Activated CD8-positive, alpha-beta T cell treated with anti-CD3 and anti-CD28 coated beads for 36 hours (primary cell): ENCODE measurements around the gene NTSR1. TPM values are rescaled to one million over a fixed set of nuclear protein-coding genes. Genes with fewer than 3 reads are reported as not detected.

Source experiments
- ATAC-seq: fragments of 200-7000 bp; cut with Tn5 transposase; one replicate; pipeline ENCODE4 v1.10.0; 2021; ENCODE audit warnings: mild to moderate bottlenecking, moderate library complexity
- CTCF ChIA-PET: fragments of 350-600 bp; sonication (Branson Sonifier 250); formaldehyde crosslinking; loops from one replicate; lab custom pipeline; 2021; ENCODE audit warnings: antibody characterized with exemption; lab: Charles Lee
- POLR2A ChIA-PET: fragments of 350-600 bp; sonication (Branson Sonifier 250); formaldehyde crosslinking; loops from one replicate; lab custom pipeline; 2021; ENCODE audit warnings: antibody characterized with exemption; lab: Charles Lee
- DNase-seq: peaks from one replicate; pipeline ENCODE4 v3.0.0-alpha.2; 2020
- H3K27ac Mint-ChIP-seq: one replicate; pipeline ENCODE4 v1.8.0; 2021; ENCODE audit warnings: mild to moderate bottlenecking, mixed read lengths
- H3K27me3 Mint-ChIP-seq: one replicate; pipeline ENCODE4 v1.8.0; 2021; ENCODE audit warnings: mixed read lengths
- H3K36me3 Mint-ChIP-seq: one replicate; pipeline ENCODE4 v1.8.0; 2021; ENCODE audit warnings: low read depth, mixed read lengths
- H3K4me1 Mint-ChIP-seq: one replicate; pipeline ENCODE4 v1.8.0; 2021; ENCODE audit warnings: low read depth, mixed read lengths
- H3K4me3 Mint-ChIP-seq: one replicate; pipeline ENCODE4 v1.8.0; 2021; ENCODE audit warnings: mild to moderate bottlenecking, moderate library complexity, mixed read lengths
- H3K9me3 Mint-ChIP-seq: one replicate; pipeline ENCODE4 v1.8.0; 2021; ENCODE audit warnings: mixed read lengths
- intact Hi-C: fragments of 100-400 bp; cut with micrococcal nuclease; formaldehyde crosslinking; loops from one replicate; pipeline ENCODE4 v1.10.0; 2022
- total RNA-seq, 2 experiments: library from RNA; stranded (reverse); gene quantifications; one replicate each; pipeline ENCODE4 v1.2.3, GENCODE V29; 2021
- TF ChIP-seq, protein P1 (sequence below): fragments of 200-600 bp; IDR thresholded peaks from one replicate; pipeline ENCODE4 v1.8.0; 2022; ENCODE audit warnings: antibody characterized with exemption, mild to moderate bottlenecking

NTSR1 gene
- total RNA-seq, 2 experiments from 2014 or later: not detected

- Mint-ChIP-seq H3K27me3 (no peaks in the 10 kb centered on the region), H3K4me1 (peaks cover 28% of the 10 kb centered on the region), H3K27ac (no peak overlapping the region), H3K9me3 (no peaks in the 10 kb centered on the region), H3K36me3 (no peaks in the 10 kb centered on the region), H3K4me3 (no peak overlapping the region)
- DNase-seq (no peak), ATAC-seq (no peak)
- CTCF ChIA-PET: no interaction called here
- intact Hi-C loops: no loop called here
- TF ChIP-seq, protein P1, sequence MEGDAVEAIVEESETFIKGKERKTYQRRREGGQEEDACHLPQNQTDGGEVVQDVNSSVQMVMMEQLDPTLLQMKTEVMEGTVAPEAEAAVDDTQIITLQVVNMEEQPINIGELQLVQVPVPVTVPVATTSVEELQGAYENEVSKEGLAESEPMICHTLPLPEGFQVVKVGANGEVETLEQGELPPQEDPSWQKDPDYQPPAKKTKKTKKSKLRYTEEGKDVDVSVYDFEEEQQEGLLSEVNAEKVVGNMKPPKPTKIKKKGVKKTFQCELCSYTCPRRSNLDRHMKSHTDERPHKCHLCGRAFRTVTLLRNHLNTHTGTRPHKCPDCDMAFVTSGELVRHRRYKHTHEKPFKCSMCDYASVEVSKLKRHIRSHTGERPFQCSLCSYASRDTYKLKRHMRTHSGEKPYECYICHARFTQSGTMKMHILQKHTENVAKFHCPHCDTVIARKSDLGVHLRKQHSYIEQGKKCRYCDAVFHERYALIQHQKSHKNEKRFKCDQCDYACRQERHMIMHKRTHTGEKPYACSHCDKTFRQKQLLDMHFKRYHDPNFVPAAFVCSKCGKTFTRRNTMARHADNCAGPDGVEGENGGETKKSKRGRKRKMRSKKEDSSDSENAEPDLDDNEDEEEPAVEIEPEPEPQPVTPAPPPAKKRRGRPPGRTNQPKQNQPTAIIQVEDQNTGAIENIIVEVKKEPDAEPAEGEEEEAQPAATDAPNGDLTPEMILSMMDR: no peak
- POLR2A ChIA-PET: no interaction called here
Observed at GRCh38 chr20:62743777-62744317, 35.2 kb downstream of the NTSR1 start.

DNA sequence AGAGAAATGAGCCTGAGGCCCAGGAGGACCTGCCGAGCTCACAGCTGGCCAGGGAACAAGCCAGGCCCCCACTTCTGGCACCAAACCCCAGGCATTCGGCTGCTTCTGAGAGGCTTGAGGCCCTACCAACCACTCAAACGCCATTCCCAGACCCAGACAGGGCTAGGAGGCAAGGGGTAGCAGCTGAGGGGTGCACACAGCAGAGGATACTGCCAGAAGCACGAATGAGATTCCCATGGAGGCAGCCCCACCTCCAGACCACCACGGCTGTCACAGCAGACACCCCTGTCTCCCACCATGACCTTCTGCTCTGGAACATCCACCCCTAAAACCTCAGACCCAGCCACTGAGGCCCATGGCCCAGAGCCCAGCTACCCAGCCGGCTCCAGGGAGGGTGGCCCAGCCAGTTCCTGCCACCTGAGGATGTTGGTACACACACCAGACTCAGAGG is 36.1 kb downstream of the NTSR1 start:
- Mint-ChIP-seq H3K4me3 (no peak overlapping the region), H3K27ac (no peak overlapping the region), H3K36me3 (no peaks in the 10 kb centered on the region), H3K27me3 (no peaks in the 10 kb centered on the region), H3K4me1 (peaks cover 21% of the 10 kb centered on the region), H3K9me3 (no peaks in the 10 kb centered on the region)
- DNase-seq (no peak), ATAC-seq (no peak)
- POLR2A ChIA-PET: no interaction called here
- TF ChIP-seq, protein P1: no peak
- intact Hi-C loops: no loop called here
- CTCF ChIA-PET: no interaction called here

GRCh38 chr20:62745279-62745951 is 36.8 kb downstream of the NTSR1 start:
- intact Hi-C loops: no loop called here
- Mint-ChIP-seq H3K4me1 (peaks cover 16% of the 10 kb centered on the region), H3K4me3 (no peak overlapping the region), H3K27ac (no peak overlapping the region), H3K9me3 (no peaks in the 10 kb centered on the region), H3K36me3 (no peaks in the 10 kb centered on the region), H3K27me3 (no peaks in the 10 kb centered on the region)
- TF ChIP-seq, protein P1: no peak
- ChIA-PET POLR2A (no interaction called here), CTCF (no interaction called here)
- ATAC-seq: no peak
- no peak for DNase-seq

GRCh38 chr20:62745952-62746288 is 37.3 kb downstream of the NTSR1 start:
- H3K27me3 Mint-ChIP-seq: no peaks in the 10 kb centered on the region
- DNase-seq: no peak
- CTCF ChIA-PET: no interaction called here
- H3K4me1 Mint-ChIP-seq: peaks cover 13% of the 10 kb centered on the region
- no peak overlapping the region for H3K4me3 Mint-ChIP-seq
- TF ChIP-seq, protein P1: no peak
- H3K36me3 Mint-ChIP-seq: no peaks in the 10 kb centered on the region
- H3K27ac Mint-ChIP-seq: no peak overlapping the region
- no peak for ATAC-seq
- intact Hi-C loops: no loop called here
- no peaks in the 10 kb centered on the region for H3K9me3 Mint-ChIP-seq
- POLR2A ChIA-PET: no interaction called here

GRCh38 chr20:62748311-62748710 is 39.7 kb downstream of the NTSR1 start:
- Mint-ChIP-seq H3K9me3 (no peaks in the 10 kb centered on the region), H3K27me3 (peaks cover 2% of the 10 kb centered on the region), H3K27ac (no peak overlapping the region), H3K4me3 (no peak overlapping the region), H3K4me1 (no peaks in the 10 kb centered on the region), H3K36me3 (no peaks in the 10 kb centered on the region)
- ATAC-seq: no peak
- POLR2A ChIA-PET: interaction anchor here (1.2 kb wide), 1 partner anchor 53 kb away, joined by 3 read pairs; no protein-coding TSS in a partner anchor
- TF ChIP-seq, protein P1: no peak
- CTCF ChIA-PET: no interaction called here
- intact Hi-C loops: no loop called here
- no peak for DNase-seq
